LHCN-M2 (cell line): ENCODE data around the gene SCRN1. TPM values are rescaled to one million over a fixed set of nuclear protein-coding genes. Genes with fewer than 3 reads are reported as not detected.

Experiments used
- total RNA-seq: library from RNA; depleted of rRNA; stranded (reverse); fragments of >200 nt; gene quantifications from 2 replicates; pipeline ENCODE4 v1.2.3, GENCODE V29; 2014; rRNA removed

The SCRN1 gene
- total RNA-seq, 1 experiment from 2014 or later, result 157 TPM

Other genes starting within 250 kb of the SCRN1 start
- not detected in 2 replicates for gene WIPF3, start 183.3 kb downstream of the SCRN1 start, total RNA-seq
- gene FKBP14, start 36.9 kb upstream of the SCRN1 start, total RNA-seq, result 24.6 and 28.9 TPM in 2 replicates
- 10.6 and 11.3 TPM in 2 replicates for gene PLEKHA8, start 38.6 kb upstream of the SCRN1 start, total RNA-seq
- 18.7 and 18.8 TPM in 2 replicates for gene MTURN, start 145.2 kb upstream of the SCRN1 start, total RNA-seq